ENCODE results near the gene PRSS27.

Gene PRSS27

GRCh38 chr16:2704983-2705275, 15.1 kb downstream of the PRSS27 start:
- H3K27ac Mint-ChIP-seq = no peak overlapping the region
- peaks cover 3% of the 10 kb centered on the region for H3K36me3 Mint-ChIP-seq (ENCODE audit: low read depth)
- H3K4me3 Mint-ChIP-seq = no peak overlapping the region
- H3K9me3 Mint-ChIP-seq = no peaks in the 10 kb centered on the region
- TF ChIP-seq, protein P1, sequence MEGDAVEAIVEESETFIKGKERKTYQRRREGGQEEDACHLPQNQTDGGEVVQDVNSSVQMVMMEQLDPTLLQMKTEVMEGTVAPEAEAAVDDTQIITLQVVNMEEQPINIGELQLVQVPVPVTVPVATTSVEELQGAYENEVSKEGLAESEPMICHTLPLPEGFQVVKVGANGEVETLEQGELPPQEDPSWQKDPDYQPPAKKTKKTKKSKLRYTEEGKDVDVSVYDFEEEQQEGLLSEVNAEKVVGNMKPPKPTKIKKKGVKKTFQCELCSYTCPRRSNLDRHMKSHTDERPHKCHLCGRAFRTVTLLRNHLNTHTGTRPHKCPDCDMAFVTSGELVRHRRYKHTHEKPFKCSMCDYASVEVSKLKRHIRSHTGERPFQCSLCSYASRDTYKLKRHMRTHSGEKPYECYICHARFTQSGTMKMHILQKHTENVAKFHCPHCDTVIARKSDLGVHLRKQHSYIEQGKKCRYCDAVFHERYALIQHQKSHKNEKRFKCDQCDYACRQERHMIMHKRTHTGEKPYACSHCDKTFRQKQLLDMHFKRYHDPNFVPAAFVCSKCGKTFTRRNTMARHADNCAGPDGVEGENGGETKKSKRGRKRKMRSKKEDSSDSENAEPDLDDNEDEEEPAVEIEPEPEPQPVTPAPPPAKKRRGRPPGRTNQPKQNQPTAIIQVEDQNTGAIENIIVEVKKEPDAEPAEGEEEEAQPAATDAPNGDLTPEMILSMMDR (IDR thresholded peaks at IDR 0.05; ENCODE audit: unreplicated experiment in 3 of 3) = no peak
- H3K27me3 Mint-ChIP-seq (ENCODE audit: low read depth) = no peaks in the 10 kb centered on the region
- H3K4me1 Mint-ChIP-seq = no peaks in the 10 kb centered on the region

DNA sequence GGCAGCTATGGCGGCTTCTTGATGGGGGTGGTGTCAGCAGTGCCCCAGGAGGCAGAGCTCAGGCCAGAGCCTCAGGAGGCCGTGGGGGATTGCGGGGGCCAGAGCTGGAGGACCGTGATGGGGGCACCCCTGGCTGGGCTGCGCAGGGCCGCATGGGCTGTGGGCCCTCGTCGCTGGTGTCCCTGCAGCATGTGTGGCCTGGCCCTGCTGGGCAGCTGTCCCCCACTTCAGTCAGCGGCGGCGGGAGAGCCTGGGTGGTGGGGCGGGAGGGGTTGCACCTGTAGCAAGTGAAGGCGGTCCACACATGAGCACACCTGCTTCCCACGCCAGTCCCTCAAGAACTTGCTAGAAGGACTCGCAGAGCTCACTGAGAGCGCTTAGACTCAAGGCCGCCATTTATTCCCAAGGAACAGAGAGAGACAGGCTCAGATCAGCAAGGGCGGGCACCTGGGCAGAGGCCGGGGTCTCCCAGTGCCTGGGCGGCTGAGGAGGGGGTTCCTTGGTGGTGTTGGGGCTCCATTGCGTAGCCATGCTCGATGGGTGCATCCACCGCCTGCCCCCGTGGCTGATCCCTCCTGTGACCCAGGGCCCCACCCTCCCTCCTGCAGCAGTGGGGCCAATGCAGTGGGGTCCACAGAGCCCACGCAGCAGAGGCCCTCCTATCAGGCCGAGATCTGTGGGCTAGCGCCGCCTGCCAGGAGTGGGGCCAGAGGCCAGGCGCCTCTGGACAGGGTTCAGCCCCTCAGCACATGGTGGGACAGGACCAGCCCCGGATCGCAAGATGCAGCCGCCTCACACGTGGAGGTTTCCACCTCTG, 15.7 kb downstream of the PRSS27 start:
- TF ChIP-seq, protein P1 (IDR thresholded peaks at IDR 0.05; ENCODE audit: unreplicated experiment in 3 of 3) = no peak
- Mint-ChIP-seq H3K9me3 (no peaks in the 10 kb centered on the region), H3K27me3 (ENCODE audit: low read depth) (no peaks in the 10 kb centered on the region), H3K36me3 (ENCODE audit: low read depth) (peaks cover 3% of the 10 kb centered on the region), H3K27ac (no peak overlapping the region), H3K4me3 (no peak overlapping the region), H3K4me1 (no peaks in the 10 kb centered on the region)

DNA sequence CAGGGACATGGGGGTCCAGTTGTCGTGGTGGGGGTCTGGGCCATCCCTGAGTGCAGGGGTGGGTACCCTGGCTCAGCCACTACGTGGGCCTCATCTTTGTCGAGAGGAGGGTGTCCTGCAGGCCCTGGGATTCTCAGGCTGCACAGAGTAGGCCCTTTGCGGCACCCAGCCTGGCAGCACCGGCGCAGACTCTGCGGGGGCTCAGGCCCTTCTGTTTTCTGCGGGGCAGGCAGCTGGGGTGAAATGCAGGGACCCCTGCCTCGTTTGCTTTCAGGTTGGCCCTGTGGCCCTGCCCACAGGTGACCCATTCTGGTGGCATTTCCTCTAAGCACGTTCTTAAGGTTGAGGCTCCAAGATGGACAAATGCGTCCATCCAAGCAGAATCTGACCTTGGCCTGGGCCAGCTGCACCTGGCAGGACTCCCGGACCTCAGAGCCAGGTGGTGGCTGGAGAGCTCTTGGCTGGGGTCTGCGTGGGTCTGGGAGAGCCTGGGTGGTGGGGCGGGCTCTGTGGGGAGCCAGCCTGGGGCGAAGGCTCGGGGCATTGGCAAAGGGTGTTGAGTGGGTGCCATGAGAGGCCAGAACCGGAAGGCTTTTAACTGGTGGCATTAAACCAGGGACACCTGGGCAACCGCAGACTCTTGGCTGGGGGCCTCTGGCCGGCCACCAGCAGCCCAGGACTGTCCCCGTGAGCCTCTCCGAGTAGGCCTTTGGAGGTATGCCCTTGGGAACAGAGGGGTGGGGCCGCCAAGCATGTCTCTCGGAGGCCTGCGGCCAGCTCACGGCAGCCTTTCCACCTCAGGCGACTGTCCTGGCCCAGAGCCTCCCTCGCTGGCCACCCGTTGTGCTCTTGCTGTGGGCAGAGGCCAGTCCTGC, 16.9 kb downstream of the PRSS27 start:
- H3K27me3 Mint-ChIP-seq (ENCODE audit: low read depth) = no peaks in the 10 kb centered on the region
- H3K36me3 Mint-ChIP-seq (ENCODE audit: low read depth) = peaks cover 1% of the 10 kb centered on the region
- TF ChIP-seq, protein P1 (IDR thresholded peaks at IDR 0.05; ENCODE audit: unreplicated experiment in 3 of 3) = no peak
- no peak overlapping the region for H3K4me3 Mint-ChIP-seq
- no peaks in the 10 kb centered on the region for H3K9me3 Mint-ChIP-seq
- H3K27ac Mint-ChIP-seq = no peak overlapping the region
- no peaks in the 10 kb centered on the region for H3K4me1 Mint-ChIP-seq

DNA sequence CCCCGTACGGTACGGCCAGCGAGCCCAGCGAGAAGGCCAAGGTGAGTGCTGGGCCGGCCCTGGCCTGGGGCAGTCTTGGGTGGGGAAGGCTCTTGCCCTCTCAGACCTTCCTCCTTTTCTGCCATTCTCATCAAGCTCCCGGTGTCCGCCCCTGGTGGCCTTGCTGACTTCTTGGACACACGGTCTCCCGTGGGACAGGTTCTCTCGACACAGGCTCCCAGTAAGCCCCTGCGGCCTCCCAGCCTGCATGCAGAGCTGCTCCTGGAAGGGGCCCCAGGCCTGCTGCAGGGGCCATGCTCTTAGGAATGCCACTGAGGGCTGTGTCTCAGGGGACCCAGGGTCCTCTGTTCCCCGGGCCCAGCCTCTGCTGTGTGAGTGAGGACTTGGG, 17.6 kb downstream of the PRSS27 start:
- TF ChIP-seq, protein P1 (IDR thresholded peaks at IDR 0.05; ENCODE audit: unreplicated experiment in 3 of 3) = no peak
- no peak overlapping the region for H3K27ac Mint-ChIP-seq

GRCh38 chr16:2701713-2702437, 18.1 kb downstream of the PRSS27 start:
- H3K36me3 Mint-ChIP-seq (ENCODE audit: low read depth) = peaks cover 4% of the 10 kb centered on the region

More for the DNA sequence above, 17.6 kb downstream of the PRSS27 start:
- Mint-ChIP-seq H3K9me3 (no peaks in the 10 kb centered on the region), H3K27me3 (ENCODE audit: low read depth) (no peaks in the 10 kb centered on the region), H3K4me1 (no peaks in the 10 kb centered on the region), H3K4me3 (no peak overlapping the region), H3K36me3 (ENCODE audit: low read depth) (no peaks in the 10 kb centered on the region)

More at GRCh38 chr16:2701713-2702437, 18.1 kb downstream of the PRSS27 start:
- H3K4me1 Mint-ChIP-seq = no peaks in the 10 kb centered on the region
- H3K9me3 Mint-ChIP-seq = no peaks in the 10 kb centered on the region
- no peak overlapping the region for H3K4me3 Mint-ChIP-seq
- no peak overlapping the region for H3K27ac Mint-ChIP-seq
- H3K27me3 Mint-ChIP-seq (ENCODE audit: low read depth) = no peaks in the 10 kb centered on the region
- TF ChIP-seq, protein P1 (IDR thresholded peaks at IDR 0.05; ENCODE audit: unreplicated experiment in 3 of 3) = no peak

Data from nephron (organoid).